Measurements from ENCODE around the gene CYB5R3.
"Not testable (repeated sequence)": the region's sequence is repeated elsewhere in the genome, so short reads cannot be mapped to it uniquely, and the experiment has no call there.

CYB5R3 gene

GRCh38 chr22:42596336-42596735 is 52.9 kb downstream of the CYB5R3 start:
- no peak for DNase-seq

- no peak for DNase-seq
Observed at GRCh38 chr22:42595434-42595833, 53.8 kb downstream of the CYB5R3 start.

GRCh38 chr22:42591987-42592386 is 57.2 kb downstream of the CYB5R3 start:
- no peak for DNase-seq

GRCh38 chr22:42587588-42588175 is 61.5 kb downstream of the CYB5R3 start:
- no peak for DNase-seq

- DNase-seq, result no peak
Observed at GRCh38 chr22:42586381-42586780, 62.8 kb downstream of the CYB5R3 start.

GRCh38 chr22:42585096-42585495 is 64.1 kb downstream of the CYB5R3 start:
- DNase-seq, result no peak

- no peak for DNase-seq
Observed at GRCh38 chr22:42584364-42584940, 64.7 kb downstream of the CYB5R3 start.

- DNase-seq, result no peak
Observed at GRCh38 chr22:42582987-42583386, 66.2 kb downstream of the CYB5R3 start.

- peak; percentile 80 to 89 for DNase-seq
Observed at GRCh38 chr22:42581762-42582716, 67.2 kb downstream of the CYB5R3 start.

GRCh38 chr22:42581194-42581761 is 67.9 kb downstream of the CYB5R3 start:
- not testable (repeated sequence) for DNase-seq

- not testable (repeated sequence) for DNase-seq
Observed at GRCh38 chr22:42580040-42580439, 69.2 kb downstream of the CYB5R3 start.

- no peak for DNase-seq
Observed at GRCh38 chr22:42577623-42578240, 71.5 kb downstream of the CYB5R3 start.

- DNase-seq, result not testable (repeated sequence)
Observed at GRCh38 chr22:42577141-42577540, 72.1 kb downstream of the CYB5R3 start.

- not testable (repeated sequence) for DNase-seq
Observed at GRCh38 chr22:42575996-42576574, 73.1 kb downstream of the CYB5R3 start.

GRCh38 chr22:42574468-42574867 is 74.7 kb downstream of the CYB5R3 start:
- not testable (repeated sequence) for DNase-seq

GRCh38 chr22:42574046-42574445 is 75.1 kb downstream of the CYB5R3 start:
- DNase-seq, result not testable (repeated sequence)

GRCh38 chr22:42571068-42571467 is 78.1 kb downstream of the CYB5R3 start:
- DNase-seq, result not testable (repeated sequence)

GRCh38 chr22:42570580-42570979 is 78.6 kb downstream of the CYB5R3 start:
- not testable (repeated sequence) for DNase-seq

GRCh38 chr22:42567950-42568349 is 81.2 kb downstream of the CYB5R3 start:
- not testable (repeated sequence) for DNase-seq

All from stimulated activated CD4-positive, alpha-beta T cell treated with anti-CD3 and anti-CD28 coated beads, Interleukin-4, amount 100 ng/mL, for 4 hours (primary cell).